Keratinocyte (primary cell): Measurements from ENCODE around the gene TKFC.

ENCODE experiments used
- EZH2 ChIP-seq: IDR thresholded peaks from one replicate; pipeline ENCODE4 v1.6.1; 2012; ENCODE audit warnings: inconsistent platforms, mild to moderate bottlenecking, low read length, moderate library complexity
- TF ChIP-seq, protein P1 (sequence below), 3 experiments: IDR thresholded peaks in 1 of 3; conservative IDR thresholded peaks in 1 of 3; optimal IDR thresholded peaks in 1 of 3; 2 replicates in 2 of 3; 3 replicates in 1 of 3; pipeline versions ENCODE3 to v1.5.1; 2011; ENCODE audit warnings: low read length in 3 of 3, mild to moderate bottlenecking in 3 of 3, moderate library complexity in 2 of 3, control low read depth in 1 of 3, inconsistent platforms in 1 of 3; ENCODE audit not compliant: insufficient read depth in 2 of 3; ENCODE audit errors: extremely low read depth in 1 of 3

DNA sequence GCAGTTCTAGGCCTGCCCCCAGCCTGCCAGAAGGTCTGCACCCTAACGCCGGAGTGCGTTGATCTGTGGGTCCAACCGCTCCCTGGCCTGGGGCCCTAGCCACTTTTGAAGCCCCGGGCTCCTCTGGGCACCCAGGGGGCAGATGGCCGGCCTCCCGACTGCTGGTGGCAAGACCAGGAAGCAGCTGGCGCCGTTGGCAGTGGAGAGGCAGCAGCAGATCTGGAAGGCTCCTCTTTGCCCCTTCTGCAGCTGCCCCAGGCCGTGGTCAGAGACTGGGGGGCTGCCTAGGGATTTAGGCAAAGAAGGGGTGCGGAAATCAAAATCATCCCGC is 37.5 kb upstream of the TKFC start:
- TF ChIP-seq, protein P1, sequence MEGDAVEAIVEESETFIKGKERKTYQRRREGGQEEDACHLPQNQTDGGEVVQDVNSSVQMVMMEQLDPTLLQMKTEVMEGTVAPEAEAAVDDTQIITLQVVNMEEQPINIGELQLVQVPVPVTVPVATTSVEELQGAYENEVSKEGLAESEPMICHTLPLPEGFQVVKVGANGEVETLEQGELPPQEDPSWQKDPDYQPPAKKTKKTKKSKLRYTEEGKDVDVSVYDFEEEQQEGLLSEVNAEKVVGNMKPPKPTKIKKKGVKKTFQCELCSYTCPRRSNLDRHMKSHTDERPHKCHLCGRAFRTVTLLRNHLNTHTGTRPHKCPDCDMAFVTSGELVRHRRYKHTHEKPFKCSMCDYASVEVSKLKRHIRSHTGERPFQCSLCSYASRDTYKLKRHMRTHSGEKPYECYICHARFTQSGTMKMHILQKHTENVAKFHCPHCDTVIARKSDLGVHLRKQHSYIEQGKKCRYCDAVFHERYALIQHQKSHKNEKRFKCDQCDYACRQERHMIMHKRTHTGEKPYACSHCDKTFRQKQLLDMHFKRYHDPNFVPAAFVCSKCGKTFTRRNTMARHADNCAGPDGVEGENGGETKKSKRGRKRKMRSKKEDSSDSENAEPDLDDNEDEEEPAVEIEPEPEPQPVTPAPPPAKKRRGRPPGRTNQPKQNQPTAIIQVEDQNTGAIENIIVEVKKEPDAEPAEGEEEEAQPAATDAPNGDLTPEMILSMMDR (optimal IDR thresholded peaks at IDR 0.05 in 1 of 3, IDR thresholded peaks at IDR 0.05 in 1 of 3, conservative IDR thresholded peaks at IDR 0.05 in 1 of 3; ENCODE audit: extremely low read depth in 1 of 3, insufficient read depth in 2 of 3, low read length in 3 of 3): no peak
- no peak for TF ChIP-seq EZH2
